Activated CD8-positive, alpha-beta memory T cell treated with anti-CD3 and anti-CD28 coated beads, Interleukin-2, amount 50 U/mL, for 1 hour (primary cell): Measurements from ENCODE around the gene RNF144A.

ENCODE experiments used
- DNase-seq: peaks from one replicate; pipeline ENCODE4 v3.0.0-alpha.2; 2020; ENCODE audit errors: extremely low read depth

RNF144A gene

DNA sequence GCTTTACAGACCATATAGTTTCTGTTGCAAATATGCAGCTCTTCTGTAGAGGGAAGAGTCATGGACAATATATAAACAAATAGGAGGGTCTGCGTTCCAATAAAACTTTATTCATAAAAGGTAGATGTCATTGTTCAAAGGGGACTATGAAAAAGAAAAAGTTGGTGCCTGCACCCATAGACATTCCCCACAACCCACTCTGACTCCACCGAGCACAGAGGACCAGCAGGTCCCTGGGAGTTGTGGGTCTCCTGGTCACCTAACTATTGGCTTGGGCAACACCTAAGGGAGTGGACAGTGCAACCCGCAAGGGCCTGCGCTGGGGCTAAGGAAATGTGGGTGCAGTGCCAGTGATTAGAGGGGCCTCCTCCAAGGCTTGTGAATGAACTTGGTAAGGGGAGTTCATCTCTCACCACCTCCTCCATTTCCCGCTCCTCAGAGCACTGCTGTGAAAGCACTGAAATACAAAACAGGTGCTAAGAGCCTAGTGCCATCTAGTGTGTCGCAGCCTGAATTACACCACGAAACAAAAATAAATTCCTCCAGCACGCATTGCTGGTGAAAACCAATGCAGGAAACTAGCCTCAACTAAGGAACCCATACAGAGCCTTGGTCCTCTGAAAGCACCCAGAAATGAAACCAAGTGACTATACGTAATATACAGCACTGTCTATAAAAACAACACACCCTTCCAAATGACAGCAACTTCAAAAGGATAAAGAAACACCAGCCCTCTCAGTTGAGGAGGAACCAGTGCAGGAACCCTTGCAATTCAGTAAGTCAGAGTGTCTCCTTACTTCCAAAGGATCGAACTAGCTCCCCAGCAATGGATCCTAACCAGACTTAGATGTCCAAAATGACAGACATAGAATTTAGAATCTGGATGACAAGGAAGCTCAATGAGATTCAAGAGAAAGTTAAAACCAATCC is 166.6 kb downstream of the RNF144A start:
- no peak for DNase-seq

DNA sequence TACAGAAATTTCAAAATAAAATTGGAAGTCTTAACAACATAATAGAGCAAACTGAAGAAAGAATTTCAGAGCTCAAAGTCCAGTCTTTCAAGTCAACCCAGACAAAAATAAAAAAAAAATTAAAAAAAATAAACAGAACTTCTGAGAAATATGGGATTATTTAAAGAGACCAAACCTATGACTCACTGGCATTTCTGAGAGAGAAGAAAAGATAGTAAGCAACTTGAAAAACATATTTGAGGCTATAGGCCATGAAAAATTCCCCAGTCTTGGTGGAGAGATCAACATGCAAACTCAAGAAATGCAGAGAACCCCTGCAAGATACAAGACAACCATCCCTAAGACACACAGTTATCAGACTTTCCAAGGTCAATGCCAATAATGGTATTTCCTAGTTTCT is 167.4 kb downstream of the RNF144A start:
- DNase-seq, result no peak

DNA sequence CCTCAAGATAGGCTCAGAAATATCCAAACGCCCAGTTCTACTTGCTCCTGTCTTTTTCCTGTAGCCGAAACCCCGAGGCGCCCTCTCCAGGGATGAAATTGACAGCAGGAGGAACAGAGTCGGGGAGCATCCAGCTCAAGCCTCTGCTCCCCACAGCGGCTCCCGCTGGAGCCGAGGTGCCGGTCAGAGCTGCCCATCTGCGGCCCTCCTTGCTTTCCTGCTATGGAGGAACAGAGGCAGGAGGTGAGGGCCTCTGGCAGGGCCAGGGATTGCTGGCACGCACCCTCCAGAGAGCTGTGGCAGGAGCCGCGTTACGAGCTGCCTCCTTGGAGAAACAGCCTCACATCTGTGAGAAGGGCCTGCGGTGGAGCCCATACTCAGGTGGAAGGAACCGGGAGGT is 172.1 kb downstream of the RNF144A start:
- no peak for DNase-seq

DNA sequence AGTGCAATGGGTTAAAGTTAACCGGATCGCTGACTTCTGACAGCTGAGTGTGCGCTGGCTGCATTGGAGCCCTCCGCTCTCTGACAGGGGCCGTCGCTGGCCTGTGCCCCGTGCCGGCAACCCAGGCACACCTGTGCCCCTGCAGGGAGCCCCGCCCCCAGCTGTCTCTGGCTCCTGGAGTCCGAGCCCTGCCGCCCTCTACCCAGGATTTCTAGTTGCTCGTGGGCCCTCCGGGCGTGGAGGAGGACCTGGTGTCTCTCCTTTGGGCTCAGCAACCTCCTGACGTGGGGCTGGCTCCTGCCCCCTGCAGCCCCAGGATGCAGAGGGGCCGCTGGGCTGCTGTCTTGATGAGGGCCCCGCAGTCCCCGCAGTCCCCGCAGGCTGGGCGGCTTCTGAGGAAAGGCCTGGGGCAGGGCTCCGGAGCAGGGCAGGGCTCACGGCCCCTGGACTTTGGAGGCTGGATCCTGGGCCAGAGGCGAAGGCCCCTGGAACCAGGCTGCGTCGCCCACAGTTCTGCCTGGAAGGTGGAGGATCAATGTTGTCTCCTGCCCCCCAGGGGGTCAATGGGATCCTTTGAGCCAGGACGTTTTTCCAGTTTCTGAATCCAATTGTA is 172.8 kb downstream of the RNF144A start:
- no peak for DNase-seq

DNA sequence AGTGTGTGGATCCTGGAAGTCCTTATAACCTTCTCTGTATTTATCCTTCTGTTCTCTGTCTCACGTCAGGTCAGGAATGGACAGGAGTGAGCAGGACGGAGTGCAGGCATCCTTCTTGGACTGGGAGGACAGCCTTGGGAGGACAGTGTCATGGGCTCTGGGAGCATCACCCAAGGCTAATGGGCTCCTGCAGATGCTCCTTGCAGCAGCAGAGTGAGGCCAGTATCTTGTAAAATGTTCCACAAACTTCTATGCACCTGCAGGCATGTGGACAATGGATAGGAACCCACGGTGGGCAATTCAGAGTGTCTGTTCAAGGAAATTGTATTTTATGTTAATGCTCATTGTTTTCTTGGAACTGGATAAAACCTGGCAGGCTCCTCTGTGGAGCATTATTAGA is 176.2 kb downstream of the RNF144A start:
- no peak for DNase-seq
